ENCODE measurements around the gene MAP2K5. TPM values are rescaled to one million over a fixed set of nuclear protein-coding genes. Genes with fewer than 3 reads are reported as not detected.
A peak's percentile ranks its signal among the peaks of the same experiment; 100 is the strongest.

Gene MAP2K5
- total RNA-seq, 1 experiment from 2014 or later, result 13.6 TPM

DNA sequence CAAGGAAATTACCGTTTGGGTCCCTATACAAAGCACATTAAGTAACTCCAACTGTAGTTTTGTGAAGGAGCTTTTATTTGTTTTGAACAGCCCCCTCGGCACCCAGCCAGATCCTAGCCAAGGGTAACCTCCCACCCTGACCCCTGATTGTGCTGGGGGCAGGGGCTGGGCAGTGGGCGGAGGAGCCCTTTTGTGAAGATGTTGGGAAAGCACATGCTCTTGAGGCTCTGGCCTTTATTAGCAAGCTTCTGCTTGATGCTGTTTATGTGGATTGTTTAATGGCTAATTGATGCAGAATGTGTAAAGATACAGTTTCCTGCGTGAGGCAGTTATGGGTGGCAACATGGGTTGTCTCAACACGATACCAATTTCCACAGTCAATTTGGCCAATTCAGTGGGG, 136.5 kb downstream of the MAP2K5 start (continued):
- TF ChIP-seq, protein P1, sequence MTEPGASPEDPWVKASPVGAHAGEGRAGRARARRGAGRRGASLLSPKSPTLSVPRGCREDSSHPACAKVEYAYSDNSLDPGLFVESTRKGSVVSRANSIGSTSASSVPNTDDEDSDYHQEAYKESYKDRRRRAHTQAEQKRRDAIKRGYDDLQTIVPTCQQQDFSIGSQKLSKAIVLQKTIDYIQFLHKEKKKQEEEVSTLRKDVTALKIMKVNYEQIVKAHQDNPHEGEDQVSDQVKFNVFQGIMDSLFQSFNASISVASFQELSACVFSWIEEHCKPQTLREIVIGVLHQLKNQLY (CRISPR knock-in tag; IDR thresholded peaks at IDR 0.05), result no peak

DNA sequence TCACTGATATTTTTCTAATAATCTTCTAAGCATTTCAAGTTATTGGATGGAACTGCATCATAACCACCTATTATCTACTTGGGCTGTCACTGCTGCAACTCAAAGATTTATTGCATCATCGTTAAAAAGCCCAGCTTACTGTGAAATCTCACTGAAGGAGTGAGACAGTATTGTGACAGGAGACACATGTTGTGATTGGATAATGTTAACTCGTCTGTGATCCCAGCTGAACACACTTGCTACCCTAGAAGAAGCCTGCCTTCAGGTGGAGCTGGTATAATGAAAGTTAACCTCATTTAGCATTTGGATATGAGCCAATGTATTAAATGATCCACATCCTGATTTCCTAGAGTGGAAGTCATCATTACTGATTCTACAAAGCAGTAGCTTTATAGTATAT, 138.1 kb downstream of the MAP2K5 start:
- 0 out of 2 replicates have a peak, but pooled peaks cover 4% of the 10 kb centered on the region for H3K4me1 Mint-ChIP-seq
- ATAC-seq (no peak), DNase-seq (ENCODE audit: low spot score) (no peak)
- no peak overlapping the region for H3K4me3 Mint-ChIP-seq
- H3K36me3 Mint-ChIP-seq, result peaks cover 25% of the 10 kb centered on the region
- TF ChIP-seq GABPB1 (CRISPR knock-in tag; IDR thresholded peaks at IDR 0.05), result peak; percentile 95
- TF ChIP-seq, protein P2, sequence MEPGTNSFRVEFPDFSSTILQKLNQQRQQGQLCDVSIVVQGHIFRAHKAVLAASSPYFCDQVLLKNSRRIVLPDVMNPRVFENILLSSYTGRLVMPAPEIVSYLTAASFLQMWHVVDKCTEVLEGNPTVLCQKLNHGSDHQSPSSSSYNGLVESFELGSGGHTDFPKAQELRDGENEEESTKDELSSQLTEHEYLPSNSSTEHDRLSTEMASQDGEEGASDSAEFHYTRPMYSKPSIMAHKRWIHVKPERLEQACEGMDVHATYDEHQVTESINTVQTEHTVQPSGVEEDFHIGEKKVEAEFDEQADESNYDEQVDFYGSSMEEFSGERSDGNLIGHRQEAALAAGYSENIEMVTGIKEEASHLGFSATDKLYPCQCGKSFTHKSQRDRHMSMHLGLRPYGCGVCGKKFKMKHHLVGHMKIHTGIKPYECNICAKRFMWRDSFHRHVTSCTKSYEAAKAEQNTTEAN (CRISPR knock-in tag; IDR thresholded peaks at IDR 0.05), result no peak
- ChIA-PET POLR2A (interaction anchor here (0.5 kb wide), 1 partner anchor 19 kb away, joined by 3 read pairs; no protein-coding TSS in a partner anchor), CTCF (interaction anchor here (1.3 kb wide), 1 partner anchor 144 kb away, joined by 3 read pairs; the partner anchor contains the start of gene SKOR1)
- H3K27ac Mint-ChIP-seq, result no peak overlapping the region
- H3K9me3 Mint-ChIP-seq, result peaks cover 26% of the 10 kb centered on the region
- no peaks in the 10 kb centered on the region for H3K27me3 Mint-ChIP-seq (ENCODE audit: low read depth)

DNA sequence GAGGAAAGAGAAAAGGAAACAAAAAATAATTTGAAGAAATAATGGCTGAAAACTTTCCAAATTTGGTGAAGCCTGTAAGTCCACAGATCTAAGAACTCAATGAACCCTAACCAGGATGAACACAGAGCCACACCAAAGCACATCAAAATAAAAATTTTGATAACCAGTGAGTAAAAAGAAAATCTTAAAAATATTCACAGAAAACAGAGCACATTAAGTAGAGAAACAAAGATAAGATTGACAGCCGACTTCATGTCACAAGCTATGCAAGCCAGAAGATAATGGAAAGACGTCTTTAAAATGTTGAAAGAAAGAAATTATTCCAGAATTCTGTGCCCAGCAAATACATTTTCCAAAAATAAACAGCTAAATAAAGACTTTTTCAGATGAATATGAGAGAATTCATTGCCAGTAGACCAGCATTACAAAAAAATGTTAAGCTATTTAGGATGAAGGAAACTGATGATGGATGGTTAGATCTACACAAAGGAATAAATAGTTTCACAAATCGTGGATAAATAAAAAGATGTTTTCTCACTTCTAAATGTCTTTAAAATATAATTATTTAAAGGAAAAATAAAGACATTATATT, 142.6 kb downstream of the MAP2K5 start:
- ChIA-PET CTCF (no interaction called here), POLR2A (no interaction called here)
- ATAC-seq (no peak), DNase-seq (ENCODE audit: low spot score) (no peak)
- Mint-ChIP-seq H3K27ac (no peak overlapping the region), H3K9me3 (peaks cover 31% of the 10 kb centered on the region), H3K27me3 (ENCODE audit: low read depth) (no peaks in the 10 kb centered on the region), H3K4me1 (no peaks in the 10 kb centered on the region), H3K36me3 (peaks cover 30% of the 10 kb centered on the region), H3K4me3 (no peak overlapping the region)
- TF ChIP-seq IRF1 (CRISPR knock-in tag; IDR thresholded peaks at IDR 0.05) (no peak), ZNF317 (CRISPR knock-in tag; IDR thresholded peaks at IDR 0.05; ENCODE audit: borderline replicate concordance, low read depth) (peak; percentile 99)
- TF ChIP-seq, protein P3, sequence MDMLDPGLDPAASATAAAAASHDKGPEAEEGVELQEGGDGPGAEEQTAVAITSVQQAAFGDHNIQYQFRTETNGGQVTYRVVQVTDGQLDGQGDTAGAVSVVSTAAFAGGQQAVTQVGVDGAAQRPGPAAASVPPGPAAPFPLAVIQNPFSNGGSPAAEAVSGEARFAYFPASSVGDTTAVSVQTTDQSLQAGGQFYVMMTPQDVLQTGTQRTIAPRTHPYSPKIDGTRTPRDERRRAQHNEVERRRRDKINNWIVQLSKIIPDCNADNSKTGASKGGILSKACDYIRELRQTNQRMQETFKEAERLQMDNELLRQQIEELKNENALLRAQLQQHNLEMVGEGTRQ (CRISPR knock-in tag; IDR thresholded peaks at IDR 0.05), result no peak

GRCh38 chr15:67685716-67686115, 143.2 kb downstream of the MAP2K5 start:
- ChIA-PET POLR2A (no interaction called here), CTCF (no interaction called here)
- DNase-seq (ENCODE audit: low spot score) (no peak), ATAC-seq (no peak)
- no peaks in the 10 kb centered on the region for H3K27me3 Mint-ChIP-seq (ENCODE audit: low read depth)
- no peak overlapping the region for H3K27ac Mint-ChIP-seq
- H3K36me3 Mint-ChIP-seq, result peaks cover 30% of the 10 kb centered on the region
- H3K4me1 Mint-ChIP-seq, result no peaks in the 10 kb centered on the region
- TF ChIP-seq RELA (CRISPR knock-in tag; IDR thresholded peaks at IDR 0.05; ENCODE audit: borderline replicate concordance), result no peak
- no peak overlapping the region for H3K4me3 Mint-ChIP-seq
- H3K9me3 Mint-ChIP-seq, result peaks cover 31% of the 10 kb centered on the region

GRCh38 chr15:67690936-67691335, 148.4 kb downstream of the MAP2K5 start:
- H3K9me3 Mint-ChIP-seq, result peaks cover 2% of the 10 kb centered on the region
- H3K36me3 Mint-ChIP-seq, result peaks cover 2% of the 10 kb centered on the region
- no peak for DNase-seq (ENCODE audit: low spot score)
- ATAC-seq, result no peak
- no peak overlapping the region for H3K4me3 Mint-ChIP-seq
- ChIA-PET CTCF (no interaction called here), POLR2A (interaction anchor here (0.7 kb wide), 1 partner anchor 100 kb away, joined by 3 read pairs; no protein-coding TSS in a partner anchor)
- no peak overlapping the region for H3K27ac Mint-ChIP-seq
- no peaks in the 10 kb centered on the region for H3K27me3 Mint-ChIP-seq (ENCODE audit: low read depth)
- peaks cover 18% of the 10 kb centered on the region for H3K4me1 Mint-ChIP-seq
- no peak for TF ChIP-seq FOXP4 (CRISPR knock-in tag; IDR thresholded peaks at IDR 0.05)
- TF ChIP-seq ZNF121 (CRISPR knock-in tag; IDR thresholded peaks at IDR 0.05), result no peak
- no peak for TF ChIP-seq SP1 (CRISPR knock-in tag; conservative IDR thresholded peaks at IDR 0.05)
- TF ChIP-seq, protein P4, sequence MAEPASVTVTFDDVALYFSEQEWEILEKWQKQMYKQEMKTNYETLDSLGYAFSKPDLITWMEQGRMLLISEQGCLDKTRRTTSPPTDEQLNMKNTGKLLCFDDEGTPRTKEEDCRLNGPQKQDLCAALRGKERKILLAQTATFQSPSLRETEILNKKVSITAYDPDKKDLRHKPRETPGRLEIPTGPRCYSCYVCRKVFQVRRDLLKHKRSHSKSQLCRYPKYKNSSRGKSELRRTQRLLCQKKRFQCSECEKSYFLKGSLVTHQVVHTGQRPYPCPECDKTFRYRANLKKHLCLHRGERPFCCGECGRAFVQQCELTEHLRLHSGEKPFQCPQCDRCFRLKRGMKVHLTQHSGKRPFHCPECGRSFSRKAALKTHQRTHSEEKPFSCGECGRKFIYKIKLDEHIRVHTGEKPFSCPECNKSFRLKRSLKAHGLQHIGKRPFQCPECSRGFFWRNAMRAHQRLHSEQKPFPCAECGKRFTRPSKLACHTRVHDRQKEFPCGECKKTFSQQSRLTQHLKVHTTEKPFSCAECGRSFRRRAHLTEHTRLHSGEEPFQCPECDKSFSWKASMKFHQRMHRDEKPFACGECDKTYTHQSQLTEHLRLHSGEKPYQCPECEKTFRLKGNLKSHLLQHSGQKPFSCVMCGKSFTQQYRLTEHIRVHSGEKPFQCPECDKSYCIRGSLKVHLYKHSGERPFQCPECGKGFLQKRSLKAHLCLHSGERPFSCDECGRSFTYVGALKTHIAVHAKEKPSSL (CRISPR knock-in tag; conservative IDR thresholded peaks at IDR 0.05), result no peak
- no peak for TF ChIP-seq NR2C2 (CRISPR knock-in tag; IDR thresholded peaks at IDR 0.05)
- no peak for TF ChIP-seq NFYB (CRISPR knock-in tag; conservative IDR thresholded peaks at IDR 0.05; ENCODE audit: low read depth)
- TF ChIP-seq ZNF512 (CRISPR knock-in tag; IDR thresholded peaks at IDR 0.05; ENCODE audit: borderline replicate concordance), result no peak
- TF ChIP-seq MXD4 (CRISPR knock-in tag; IDR thresholded peaks at IDR 0.05; ENCODE audit: borderline replicate concordance), result no peak
- no peak for TF ChIP-seq JAZF1 (CRISPR knock-in tag; IDR thresholded peaks at IDR 0.05)
- TF ChIP-seq KAT7 (CRISPR knock-in tag; IDR thresholded peaks at IDR 0.05; ENCODE audit: borderline replicate concordance), result no peak
- TF ChIP-seq NFE2L1 (CRISPR knock-in tag; IDR thresholded peaks at IDR 0.05), result no peak

All from WTC11 (cell line).